ENCODE results near the gene SLC13A4.

SLC13A4 gene

GRCh38 chr7:135755351-135755753 lies 27.4 kb upstream of the SLC13A4 start:
- no peaks in the 10 kb centered on the region for H3K36me3 ChIP-seq
- H3K9me3 ChIP-seq: no peaks in the 10 kb centered on the region
- H3K4me3 ChIP-seq (ENCODE audit: low read depth, low read length): no peak overlapping the region
- H3K27me3 ChIP-seq: no peaks in the 10 kb centered on the region
- H3K4me1 ChIP-seq: no peaks in the 10 kb centered on the region
- no peak for TF ChIP-seq CTCF (IDR thresholded peaks at IDR 0.05; ENCODE audit: low read depth, low read length)
- DNase-seq: no peak

- Histone ChIP-seq H3K36me3 (no peaks in the 10 kb centered on the region), H3K4me1 (no peaks in the 10 kb centered on the region), H3K9me3 (no peaks in the 10 kb centered on the region), H3K4me3 (ENCODE audit: low read depth, low read length) (no peak overlapping the region), H3K27me3 (no peaks in the 10 kb centered on the region)
- TF ChIP-seq CTCF (IDR thresholded peaks at IDR 0.05; ENCODE audit: low read depth, low read length): no peak
- DNase-seq: no peak
Measured at GRCh38 chr7:135753616-135754413, 25.8 kb upstream of the SLC13A4 start.

GRCh38 chr7:135748770-135749169 lies 20.8 kb upstream of the SLC13A4 start, which contains the start of gene FAM180A:
Gene FAM180A (minus strand): TSS chr7:135748813. CDS start chr7:135748580, 233 bp downstream.
- Histone ChIP-seq H3K4me1 (no peaks in the 10 kb centered on the region), H3K36me3 (no peaks in the 10 kb centered on the region), H3K9me3 (no peaks in the 10 kb centered on the region), H3K4me3 (ENCODE audit: low read depth, low read length) (no peak within 1 kb of the TSS), H3K27me3 (no peaks in the 10 kb centered on the region)
- no peak for TF ChIP-seq CTCF (IDR thresholded peaks at IDR 0.05; ENCODE audit: low read depth, low read length)
- no peak for DNase-seq

- H3K9me3 ChIP-seq: no peaks in the 10 kb centered on the region
- DNase-seq: no peak
- H3K36me3 ChIP-seq: no peaks in the 10 kb centered on the region
- no peaks in the 10 kb centered on the region for H3K27me3 ChIP-seq
- H3K4me3 ChIP-seq (ENCODE audit: low read depth, low read length): no peak overlapping the region
- no peaks in the 10 kb centered on the region for H3K4me1 ChIP-seq
- TF ChIP-seq CTCF (IDR thresholded peaks at IDR 0.05; ENCODE audit: low read depth, low read length): no peak
Measured at GRCh38 chr7:135747366-135747765, 19.4 kb upstream of the SLC13A4 start.

- no peak for DNase-seq
- H3K4me3 ChIP-seq (ENCODE audit: low read depth, low read length): no peak overlapping the region
Measured at GRCh38 chr7:135745703-135746312, 17.8 kb upstream of the SLC13A4 start.

More at GRCh38 chr7:135745703-135746312, 17.8 kb upstream of the SLC13A4 start:
- no peak for TF ChIP-seq CTCF (IDR thresholded peaks at IDR 0.05; ENCODE audit: low read depth, low read length)
- H3K27me3 ChIP-seq: no peaks in the 10 kb centered on the region
- H3K9me3 ChIP-seq: no peaks in the 10 kb centered on the region
- no peaks in the 10 kb centered on the region; the same call in 1 of the 2 replicates for H3K4me1 ChIP-seq
- no peaks in the 10 kb centered on the region for H3K36me3 ChIP-seq
